SK-N-MC (cell line): ENCODE results near the gene CLEC16A.

ENCODE experiments used
- EZH2 ChIP-seq: fragments of 200-600 bp; sonication (generic); IDR thresholded peaks from one replicate; pipeline ENCODE4 v1.6.1; 2017; ENCODE audit warnings: antibody characterized with exemption
- POLR2AphosphoS5 ChIP-seq: IDR thresholded peaks from 2 replicates; pipeline ENCODE4 v1.6.1; 2012; ENCODE audit warnings: mild to moderate bottlenecking, low read depth, low read length, borderline replicate concordance

GRCh38 chr16:11057711-11058345 lies 113.5 kb downstream of the CLEC16A start:
- TF ChIP-seq EZH2 (no peak), POLR2AphosphoS5 (no peak)
